ENCODE results near the gene MS4A6E.

MS4A6E gene

GRCh38 chr11:60376601-60377000 is 49.5 kb downstream of the MS4A6E start:
- DNase-seq (ENCODE audit: low spot score), result no peak

GRCh38 chr11:60377401-60378136 is 50.5 kb downstream of the MS4A6E start:
- DNase-seq (ENCODE audit: low spot score), result peak; percentile 69

GRCh38 chr11:60378354-60378753 is 51.3 kb downstream of the MS4A6E start, which contains the start of gene MS4A7:
TSS of gene MS4A7 (plus strand) at chr11:60378532. CDS start at chr11:60383142, 4,610 bp downstream.
- DNase-seq (ENCODE audit: low spot score), result no peak

GRCh38 chr11:60389279-60389910 is 62.3 kb downstream of the MS4A6E start:
- DNase-seq (ENCODE audit: low spot score), result peak; percentile 24

- no peak for DNase-seq (ENCODE audit: low spot score)
These were observed 63.4 kb downstream of the MS4A6E start for GRCh38 chr11:60390419-60390818.

Data from globus pallidus (tissue), 1 donor.